GM19397 (cell line): Measurements from ENCODE around the gene DYNC1LI2.
"Not testable (repeated sequence)": the region's sequence is repeated elsewhere in the genome, so short reads cannot be mapped to it uniquely, and the experiment has no call there.

Source experiments
- ATAC-seq: cut with Tn5 transposase; IDR thresholded peaks from one replicate; pipeline ENCODE4 v1.9.1; 2021; ENCODE audit warnings: mild to moderate bottlenecking, moderate library complexity; ENCODE audit not compliant: unreplicated experiment

DYNC1LI2 gene

DNA sequence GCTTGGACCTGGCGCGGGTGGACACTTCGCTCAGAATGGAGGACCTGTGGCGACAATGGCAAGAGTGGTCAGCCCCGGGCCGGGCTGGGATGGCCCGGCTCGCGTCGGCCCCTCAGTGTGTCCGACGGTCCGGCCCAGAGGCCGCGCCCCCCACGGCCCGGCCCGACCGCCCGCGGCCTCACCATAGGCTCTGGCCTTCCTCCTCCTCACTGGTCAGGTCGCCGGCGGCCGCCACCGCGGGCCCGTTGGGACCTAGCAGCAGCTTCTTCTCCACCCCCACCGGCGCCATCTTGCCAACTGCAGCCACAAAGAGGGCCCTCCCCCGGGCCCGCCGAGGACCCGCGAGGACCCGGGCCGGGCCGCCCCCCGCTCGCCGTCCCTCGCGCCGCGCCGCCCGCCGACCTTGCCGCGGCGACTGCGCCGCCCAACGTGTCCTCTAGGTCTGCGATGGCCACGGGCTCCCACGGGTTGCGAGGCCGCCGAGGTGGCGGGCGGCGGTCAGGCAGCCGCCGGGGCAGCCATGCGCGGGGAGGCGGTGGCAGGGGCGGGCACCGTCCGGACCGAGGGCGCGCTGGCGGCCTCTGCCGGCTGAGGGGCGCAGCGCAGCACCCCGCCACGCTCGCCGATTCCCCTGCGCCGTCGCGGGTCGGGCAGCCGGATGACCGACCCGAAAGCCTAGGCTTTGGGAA, at the start of gene DYNC1LI2:
TSS of gene DYNC1LI2 (minus strand) at position 307 of the 689 bp plus-strand sequence. CDS start at position 289, 18 bp downstream.
- ATAC-seq, result peak; percentile 87

GRCh38 chr16:66800856-66801255, 49.4 kb upstream of the DYNC1LI2 start:
- no peak for ATAC-seq

GRCh38 chr16:66798161-66798560, 46.8 kb upstream of the DYNC1LI2 start:
- no peak for ATAC-seq

- not testable (repeated sequence) for ATAC-seq
Measured at GRCh38 chr16:66793984-66794383, 42.6 kb upstream of the DYNC1LI2 start.

DNA sequence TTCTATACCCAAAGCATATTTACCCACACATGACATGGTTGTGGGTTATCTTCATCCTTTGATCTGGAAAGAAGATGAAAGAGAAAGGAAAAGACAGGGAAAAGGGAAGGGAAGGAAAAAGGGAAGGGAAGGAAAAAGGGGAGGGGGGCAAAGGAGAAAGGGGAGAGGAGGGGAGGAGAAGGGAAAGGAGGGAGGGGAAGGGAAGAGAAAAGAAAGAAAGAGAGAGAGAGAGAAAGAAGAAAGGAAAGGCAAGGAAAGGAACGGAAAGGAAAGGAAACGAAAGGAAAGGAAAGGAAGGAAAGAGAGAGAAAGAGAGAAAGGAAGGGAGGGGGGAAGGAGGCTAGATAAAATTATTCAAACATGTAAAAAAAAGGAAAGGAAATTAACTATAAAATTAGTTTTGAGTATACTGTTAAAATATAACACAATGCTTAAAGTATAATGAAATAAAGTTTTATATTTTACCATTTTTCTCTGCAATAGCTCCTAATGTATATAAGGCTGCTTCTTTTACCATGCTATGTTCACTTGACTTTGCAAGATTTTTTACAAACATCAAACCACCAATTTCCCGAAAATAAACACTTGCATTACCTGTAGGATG, 38.8 kb upstream of the DYNC1LI2 start:
- no peak for ATAC-seq

DNA sequence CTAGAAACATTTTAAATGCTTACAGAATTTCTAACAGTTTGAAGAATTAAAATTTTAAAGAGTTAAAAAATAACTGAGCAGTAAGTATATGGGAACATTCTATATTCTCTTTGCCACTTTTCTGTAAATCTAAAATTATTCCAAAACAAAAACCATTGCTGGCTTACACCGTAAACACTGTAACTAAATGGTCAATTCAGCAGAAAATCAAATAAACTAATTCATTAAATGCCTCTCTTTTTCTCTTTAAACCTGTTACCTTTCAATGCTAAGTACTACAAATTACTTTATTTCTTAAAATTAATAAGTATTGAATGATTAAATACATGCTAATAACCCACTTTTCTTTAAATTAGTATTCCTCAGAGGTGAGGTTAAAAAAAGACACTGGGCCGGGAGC, 36.0 kb upstream of the DYNC1LI2 start:
- ATAC-seq, result no peak

- ATAC-seq, result no peak
Measured at GRCh38 chr16:66786551-66786950, 35.1 kb upstream of the DYNC1LI2 start.

- no peak for ATAC-seq
Measured at GRCh38 chr16:66776457-66776856, 25.0 kb upstream of the DYNC1LI2 start.

- ATAC-seq, result no peak
Measured at GRCh38 chr16:66774981-66775380, 23.6 kb upstream of the DYNC1LI2 start.

- ATAC-seq, result no peak
Measured at GRCh38 chr16:66758086-66758485, 6.7 kb upstream of the DYNC1LI2 start.

DNA sequence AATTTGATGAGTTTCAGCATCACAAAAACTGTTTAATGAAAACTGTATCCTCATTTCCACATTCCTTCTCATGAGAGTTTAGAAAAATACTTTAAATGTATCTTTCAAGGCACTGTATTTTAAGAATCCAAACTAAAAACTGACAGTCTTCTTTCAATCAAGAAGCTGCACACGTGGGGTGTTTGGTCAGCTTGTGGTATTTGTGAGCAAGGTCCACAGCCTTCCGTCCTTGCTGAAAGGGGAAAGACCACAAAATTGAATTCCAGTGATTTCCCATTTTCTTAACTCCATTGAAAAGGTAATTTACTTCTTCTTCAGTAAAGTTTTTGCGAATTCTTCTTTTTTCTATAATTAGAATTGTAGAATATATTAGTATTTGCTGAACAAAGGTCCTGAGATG, 3.4 kb upstream of the DYNC1LI2 start:
- no peak for ATAC-seq

DNA sequence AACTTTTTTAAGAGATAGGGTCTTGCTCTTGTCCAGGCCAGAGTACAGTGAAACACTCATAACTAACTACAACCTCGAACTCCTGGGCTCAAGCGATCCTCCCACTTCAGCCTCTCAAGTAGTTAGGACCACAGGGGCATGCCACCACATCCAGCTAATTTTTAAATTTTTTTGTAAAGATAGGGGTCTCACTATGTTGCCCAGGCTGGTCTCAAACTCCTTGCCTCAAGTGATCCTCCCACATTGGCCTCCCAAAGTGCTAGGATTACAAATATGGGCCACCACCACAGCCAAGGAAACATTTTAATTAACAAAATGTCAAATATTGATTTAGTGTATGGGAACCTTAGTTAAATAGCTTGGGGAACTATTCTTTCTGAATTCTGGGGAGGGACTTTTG, 2.8 kb upstream of the DYNC1LI2 start:
- no peak for ATAC-seq

DNA sequence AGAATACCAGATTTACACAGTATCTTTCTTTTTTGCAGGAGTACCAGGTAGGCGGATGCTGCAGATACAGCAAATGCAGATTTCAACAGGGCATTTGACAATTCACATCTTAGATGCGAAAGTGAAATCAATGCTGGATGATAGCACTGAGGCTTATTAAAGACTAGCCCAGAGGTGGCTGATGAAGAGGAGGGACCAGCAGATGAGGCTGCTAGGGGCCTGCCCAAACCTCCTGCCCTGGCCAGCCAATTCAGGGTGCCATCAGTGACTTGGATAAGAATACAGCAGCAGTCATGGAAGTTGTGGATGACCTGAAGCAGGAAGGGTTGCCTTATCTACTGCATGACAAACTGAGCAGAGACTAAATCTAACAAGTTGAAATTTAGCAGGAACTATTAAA, 1.5 kb upstream of the DYNC1LI2 start:
- ATAC-seq, result no peak

- no peak for ATAC-seq
Measured at GRCh38 chr16:66752379-66752778, 970 bp upstream of the DYNC1LI2 start.

GRCh38 chr16:66751992-66752322, 548 bp upstream of the DYNC1LI2 start:
- ATAC-seq, result no peak

- no peak for ATAC-seq
Measured at GRCh38 chr16:66751053-66751302, 431 bp downstream of the DYNC1LI2 start.

DNA sequence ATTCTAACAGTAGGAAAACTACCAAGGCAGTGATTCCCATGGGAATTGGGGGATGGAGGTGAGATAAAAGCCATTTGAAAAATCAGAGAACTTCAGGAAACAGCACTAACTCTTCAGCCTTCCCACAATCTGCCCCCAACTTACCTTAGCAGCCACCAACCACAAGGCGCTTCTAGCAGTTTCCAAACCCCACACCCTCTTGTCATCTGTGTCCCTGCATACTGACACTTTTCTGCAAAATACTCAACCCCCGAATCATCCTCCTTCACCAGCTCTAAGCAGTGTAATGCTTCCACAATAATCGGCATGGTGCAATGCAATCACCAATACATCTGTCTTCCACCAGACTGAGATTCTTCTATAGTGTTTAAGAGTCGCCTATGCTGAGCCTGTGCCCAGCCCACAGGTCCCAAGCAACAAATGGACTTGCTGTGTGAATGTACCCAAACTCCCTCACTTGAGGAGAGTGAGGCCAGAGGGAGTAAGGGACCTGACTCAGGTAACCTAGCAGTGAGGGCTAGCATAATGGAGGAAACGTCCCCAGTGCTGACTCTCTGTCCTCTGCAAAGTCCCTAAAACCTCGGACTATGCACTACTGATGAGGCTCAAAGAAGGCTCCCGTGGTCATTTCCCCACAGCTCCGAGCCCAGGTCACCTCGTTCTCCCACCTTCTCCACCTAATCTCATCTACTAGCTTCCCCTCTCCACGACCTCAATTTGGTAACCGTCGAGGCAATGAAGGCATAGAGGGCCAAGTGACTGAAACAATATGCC, 943 bp downstream of the DYNC1LI2 start:
- ATAC-seq, result no peak

- ATAC-seq, result no peak
Measured at GRCh38 chr16:66746682-66747081, 4.7 kb downstream of the DYNC1LI2 start.

- ATAC-seq, result no peak
Measured at GRCh38 chr16:66746048-66746447, 5.4 kb downstream of the DYNC1LI2 start.

DNA sequence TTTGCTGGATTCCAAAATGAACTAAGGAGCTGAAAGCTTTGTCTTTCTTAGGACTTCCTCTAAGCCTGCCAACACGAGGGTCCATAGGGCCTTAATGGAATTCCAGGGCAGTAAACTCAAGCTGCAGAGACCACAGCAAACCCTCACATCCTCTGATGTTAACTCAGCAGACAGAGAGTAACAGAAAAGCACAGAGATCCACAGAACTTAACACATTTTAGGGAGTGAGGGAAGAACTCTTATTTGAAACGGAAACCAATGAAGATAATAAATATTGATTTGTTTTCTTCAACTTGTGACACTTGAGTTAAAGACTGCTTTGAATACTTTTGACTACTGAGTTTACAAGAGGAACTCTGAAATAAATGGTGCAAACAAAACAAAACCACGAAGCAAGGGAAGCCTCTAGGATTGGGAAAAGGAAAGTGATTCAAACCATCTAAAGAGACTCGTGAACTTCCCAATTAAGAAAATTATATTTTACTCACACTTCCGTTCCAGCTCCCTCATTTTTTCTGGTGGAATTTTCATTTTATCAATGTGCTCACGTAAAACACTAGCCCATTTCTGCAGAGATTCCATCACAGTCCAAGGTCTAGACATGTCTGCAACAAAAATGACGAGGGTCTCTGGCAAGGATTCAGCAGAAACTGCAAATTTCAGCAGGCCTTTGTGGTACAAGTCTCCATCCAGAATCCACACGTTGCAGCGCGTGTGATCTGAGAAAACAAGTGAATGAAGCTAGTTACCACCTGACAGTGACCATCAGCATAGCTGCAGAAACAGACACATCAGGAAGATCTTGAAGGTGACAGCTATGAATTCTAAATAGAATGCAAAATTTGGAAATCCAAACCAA, 9.2 kb downstream of the DYNC1LI2 start:
- ATAC-seq, result no peak

DNA sequence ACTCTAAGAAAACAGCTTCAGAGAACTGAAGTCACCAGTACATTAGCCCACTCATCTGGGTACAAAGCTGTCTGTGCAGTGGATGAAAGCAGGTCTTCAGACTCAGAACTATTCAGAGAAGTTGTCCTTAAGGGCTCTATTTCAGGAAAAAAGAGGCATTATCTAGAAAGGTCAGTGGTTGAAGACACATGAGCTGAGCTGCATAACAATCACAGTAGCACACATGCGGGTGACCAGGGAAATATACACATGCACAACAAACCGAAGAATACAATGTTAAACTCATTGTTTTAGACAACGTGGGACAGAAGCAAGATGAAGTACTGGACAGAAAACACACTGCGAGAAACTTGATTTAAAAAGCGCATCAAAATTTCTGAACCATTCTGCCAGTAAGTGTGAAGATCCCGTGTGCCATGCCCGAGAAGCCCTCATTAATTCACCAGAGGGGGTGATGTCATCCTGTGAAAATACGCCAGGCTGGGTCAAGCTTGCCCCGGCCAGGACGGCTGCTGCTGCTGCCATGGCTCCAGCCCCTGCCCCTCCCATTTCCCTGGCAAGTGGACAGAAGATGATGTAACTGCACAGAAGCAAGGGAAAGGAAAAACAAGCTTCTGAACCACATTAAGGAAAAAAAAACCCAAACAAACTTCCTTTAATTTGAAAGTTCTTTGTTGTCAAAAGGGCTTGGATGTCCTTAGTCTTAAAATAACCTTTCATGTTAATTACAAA, 10.1 kb downstream of the DYNC1LI2 start:
- no peak for ATAC-seq
